Esophagus muscularis mucosa (tissue), 4 donors: ENCODE results near the gene UBE2V1. TPM values are rescaled to one million over a fixed set of nuclear protein-coding genes. Genes with fewer than 3 reads are reported as not detected.

Source experiments
- DNase-seq: peaks from one replicate; pipeline ENCODE4 v3.0.0-alpha.2; 2017; ENCODE audit errors: extremely low spot score
- H3K27ac ChIP-seq, 4 donors: fragments of 200-600 bp; sonication (generic); replicated peaks in 1 of 4; 1 replicate in 3 of 4; 2 replicates in 1 of 4; pipeline ENCODE4 v1.5.1; 2016 to 2019; ENCODE audit warnings: mild to moderate bottlenecking in 1 of 4
- H3K27me3 ChIP-seq, 4 donors: fragments of 200-600 bp; sonication (generic); one replicate each; pipeline versions ENCODE4 v1.5.1 to v1.6.0; 2016 to 2019
- H3K36me3 ChIP-seq, 4 donors: fragments of 200-600 bp; sonication (generic); one replicate each; pipeline ENCODE4 v1.5.1; 2016 to 2019
- H3K4me1 ChIP-seq, 4 donors: fragments of 200-600 bp; sonication (generic); one replicate each; pipeline ENCODE4 v1.5.1; 2016 to 2019
- H3K4me3 ChIP-seq, 4 donors: fragments of 200-600 bp; sonication (generic); 1 replicate in 2 of 4; 2 replicates in 2 of 4; pipeline ENCODE4 v1.5.1; 2016 to 2019; ENCODE audit warnings: mild to moderate bottlenecking in 4 of 4, moderate library complexity in 1 of 4
- H3K9me3 ChIP-seq, 4 donors: fragments of 200-600 bp; sonication (generic); 1 replicate in 3 of 4; 2 replicates in 1 of 4; pipeline ENCODE4 v1.5.1; 2016 to 2019
- CTCF ChIP-seq, 3 experiments: fragments of 200-600 bp in 2 of 3; fragments of 450-650 bp in 1 of 3; sonication (generic) in 2 of 3; IDR thresholded peaks; one replicate each; pipeline ENCODE4 v1.5.1; 2017 to 2019; ENCODE audit warnings: antibody characterized with exemption in 3 of 3, mild to moderate bottlenecking in 2 of 3, moderate library complexity in 1 of 3
- EP300 ChIP-seq: sonication (generic); formaldehyde crosslinking; IDR thresholded peaks from one replicate; pipeline ENCODE4 v1.6.1; 2017; ENCODE audit warnings: antibody characterized with exemption
- POLR2A ChIP-seq: fragments of 450-650 bp; IDR thresholded peaks from one replicate; pipeline ENCODE4 v1.6.1; 2017; ENCODE audit warnings: antibody characterized with exemption, moderate library complexity, mild to moderate bottlenecking, low read depth
- POLR2AphosphoS5 ChIP-seq, 2 donors: sonication (generic); formaldehyde crosslinking; IDR thresholded peaks; one replicate each; pipeline ENCODE4 v1.6.1; 2017; ENCODE audit warnings: antibody characterized with exemption in 2 of 2
- WGBS: methylation state at CpG from one replicate; pipeline ENCODE4 v1.1.5; 2018; 5-methylcytosine and 5-hydroxymethylcytosine counted together
- intact Hi-C: fragments of 100-400 bp; cut with DNase I; formaldehyde crosslinking; loops from one replicate; pipeline ENCODE4 v1.15.1; 2023
- total RNA-seq, 4 donors: library from RNA; depleted of rRNA; stranded (reverse); fragments of >200 nt; gene quantifications; one replicate each; pipeline versions ENCODE4 v1.1.0 to v1.2.1, GENCODE V29; 2016

UBE2V1 gene
- total RNA-seq, 4 donors from 2014 or later: 66.8 to 104 (median 78.3) TPM

GRCh38 chr20:50048420-50049166 is 64.4 kb downstream of the UBE2V1 start:
- no peak for DNase-seq
- Histone ChIP-seq H3K27me3 (no peaks in the 10 kb centered on the region), H3K4me1 (peaks cover 14 to 27% (median 22%) of the 10 kb centered on the region in 4 donors), H3K36me3 (no peaks in the 10 kb centered on the region), H3K9me3 (no peaks in the 10 kb centered on the region), H3K4me3 (no peak overlapping the region), H3K27ac (peak overlapping the region in 3 of 4 donors; percentile 55 to 72 (median 59))
- intact Hi-C loops: no loop called here
- WGBS: 69% methylated on average over 16 of the region's 16 CpGs
- no peak for TF ChIP-seq POLR2AphosphoS5 (IDR thresholded peaks at IDR 0.05)
- no peak for TF ChIP-seq POLR2A
- no peak for TF ChIP-seq EP300
- no peak for TF ChIP-seq CTCF (IDR thresholded peaks at IDR 0.05)

- no peak overlapping the region for H3K27ac ChIP-seq
- no peaks in the 10 kb centered on the region for H3K9me3 ChIP-seq
- H3K4me1 ChIP-seq: peaks cover 9 to 22% (median 20%) of the 10 kb centered on the region in 4 donors
- H3K4me3 ChIP-seq: no peak overlapping the region
- no peaks in the 10 kb centered on the region for H3K36me3 ChIP-seq
- intact Hi-C loops: no loop called here
- H3K27me3 ChIP-seq: no peaks in the 10 kb centered on the region
- DNase-seq: no peak
- no peak for TF ChIP-seq POLR2A
- no peak for TF ChIP-seq EP300
- TF ChIP-seq CTCF (IDR thresholded peaks at IDR 0.05): no peak
- no peak for TF ChIP-seq POLR2AphosphoS5 (IDR thresholded peaks at IDR 0.05)
- 93% methylated on average over 5 of the region's 5 CpGs for WGBS
These were observed 68.5 kb downstream of the UBE2V1 start for GRCh38 chr20:50044353-50044960.

- WGBS: over 99% methylated on average over 16 of the region's 22 CpGs
- Histone ChIP-seq H3K27ac (no peak overlapping the region), H3K4me3 (no peak overlapping the region), H3K4me1 (peaks cover 8 to 22% (median 19%) of the 10 kb centered on the region in 4 donors), H3K9me3 (no peaks in the 10 kb centered on the region), H3K36me3 (no peaks in the 10 kb centered on the region), H3K27me3 (no peaks in the 10 kb centered on the region)
- intact Hi-C loops: no loop called here
- no peak for TF ChIP-seq CTCF (IDR thresholded peaks at IDR 0.05)
- no peak for TF ChIP-seq EP300
- no peak for TF ChIP-seq POLR2AphosphoS5 (IDR thresholded peaks at IDR 0.05)
- no peak for TF ChIP-seq POLR2A
- no peak for DNase-seq
These were observed 69.2 kb downstream of the UBE2V1 start for GRCh38 chr20:50043573-50044352.

GRCh38 chr20:50042370-50043313 is 70.3 kb downstream of the UBE2V1 start:
- WGBS: 91% methylated on average over 8 of the region's 10 CpGs
- intact Hi-C loops: no loop called here

More at GRCh38 chr20:50042370-50043313, 70.3 kb downstream of the UBE2V1 start:
- Histone ChIP-seq H3K4me3 (no peak overlapping the region), H3K27ac (no peak overlapping the region), H3K4me1 (peaks cover 0 to 12% (median 11%) of the 10 kb centered on the region in 4 donors), H3K9me3 (no peaks in the 10 kb centered on the region), H3K36me3 (no peaks in the 10 kb centered on the region), H3K27me3 (no peaks in the 10 kb centered on the region)
- DNase-seq: no peak
- TF ChIP-seq POLR2AphosphoS5 (IDR thresholded peaks at IDR 0.05): no peak
- TF ChIP-seq POLR2A: no peak
- TF ChIP-seq EP300: no peak
- TF ChIP-seq CTCF (IDR thresholded peaks at IDR 0.05): no peak
